Activated T-cell treated with anti-CD3 and anti-CD28 coated beads, Interleukin-2, amount 50 U/mL, for 1 hour (primary cell): ENCODE measurements around the gene TTLL10.
"Not testable (repeated sequence)": the region's sequence is repeated elsewhere in the genome, so short reads cannot be mapped to it uniquely, and the experiment has no call there.

Experiments used
- DNase-seq: peaks from one replicate; pipeline ENCODE4 v3.0.0-alpha.2; 2020

TTLL10 gene

GRCh38 chr1:1173061-1173792 is 453 bp upstream of the TTLL10 start:
- DNase-seq = no peak

- no peak for DNase-seq
Measured at GRCh38 chr1:1175221-1176062, 1.8 kb downstream of the TTLL10 start.

GRCh38 chr1:1176063-1176761 is 2.5 kb downstream of the TTLL10 start:
- DNase-seq = not testable (repeated sequence)

GRCh38 chr1:1176931-1177330 is 3.3 kb downstream of the TTLL10 start:
- DNase-seq = no peak

GRCh38 chr1:1177452-1178206 is 3.9 kb downstream of the TTLL10 start:
- no peak for DNase-seq

GRCh38 chr1:1178794-1179331 is 5.2 kb downstream of the TTLL10 start:
- no peak for DNase-seq

- DNase-seq = no peak
Measured at GRCh38 chr1:1179346-1179982, 5.8 kb downstream of the TTLL10 start.

- no peak for DNase-seq
Measured at GRCh38 chr1:1179983-1180861, 6.5 kb downstream of the TTLL10 start.

DNA sequence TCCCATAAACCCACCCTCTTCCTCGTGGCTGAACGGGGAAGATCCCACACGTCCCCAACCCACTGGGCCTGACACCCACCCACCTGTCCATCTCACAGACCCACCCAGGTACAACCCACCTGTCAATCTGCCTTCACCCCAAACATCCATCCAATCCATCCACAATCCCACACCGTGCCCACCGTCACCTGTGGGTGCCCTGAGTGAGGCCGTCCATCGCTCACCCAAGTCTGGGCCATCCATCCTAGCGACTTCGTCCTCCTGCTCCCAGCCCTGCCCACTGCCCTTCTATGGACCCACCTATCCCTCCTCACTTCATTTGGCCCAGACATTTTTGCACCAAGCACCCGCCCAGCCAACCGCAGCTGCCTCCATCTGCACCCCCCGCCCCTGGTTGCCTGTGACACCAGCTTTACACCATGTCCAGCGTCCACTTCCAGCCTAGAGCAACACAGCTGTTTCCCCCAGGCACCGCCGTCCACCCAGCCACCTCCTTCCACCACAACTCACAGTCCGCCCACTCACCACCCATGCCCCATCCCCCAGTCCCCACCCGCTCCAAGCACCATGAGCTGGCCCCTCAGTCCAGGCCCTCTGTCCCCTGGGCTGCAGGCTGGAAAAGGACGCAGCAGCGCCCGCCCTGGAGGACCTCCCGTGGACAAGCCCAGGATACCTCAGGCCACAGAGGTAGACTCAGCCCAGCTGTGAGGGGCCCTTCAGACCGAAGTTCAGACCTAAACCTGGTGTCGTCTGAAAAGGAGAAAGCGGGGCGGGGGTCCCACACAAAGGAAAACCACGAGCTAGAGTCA is 7.7 kb downstream of the TTLL10 start:
- DNase-seq = no peak

DNA sequence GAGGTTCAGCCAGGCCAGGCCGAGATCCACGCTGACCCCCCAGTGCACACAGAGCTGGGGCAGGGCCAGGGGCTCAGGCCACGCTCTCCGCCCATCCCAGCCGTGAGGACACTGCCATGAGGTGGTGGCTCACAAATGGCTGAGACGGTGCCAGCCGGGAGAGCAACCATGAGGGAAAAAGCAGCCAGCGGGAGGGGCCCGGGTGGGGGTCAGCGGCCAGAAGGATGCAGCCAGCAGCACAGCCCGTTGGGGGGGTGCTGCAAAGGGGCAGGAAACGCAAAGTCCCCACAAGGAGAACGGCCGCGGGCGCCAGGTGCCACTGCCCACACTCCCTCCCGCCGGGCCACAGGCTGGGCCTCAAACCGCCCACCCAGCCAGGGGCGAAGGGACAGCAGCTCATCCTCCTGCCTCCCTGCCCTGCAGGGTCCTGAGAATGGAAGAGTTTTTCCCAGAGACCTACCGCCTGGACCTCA is 8.3 kb downstream of the TTLL10 start:
- DNase-seq = no peak

GRCh38 chr1:1182491-1183220 is 9.0 kb downstream of the TTLL10 start:
- DNase-seq = no peak

GRCh38 chr1:1183221-1183747 is 9.6 kb downstream of the TTLL10 start:
- no peak for DNase-seq

GRCh38 chr1:1183833-1184775 is 10.4 kb downstream of the TTLL10 start:
- DNase-seq = no peak

DNA sequence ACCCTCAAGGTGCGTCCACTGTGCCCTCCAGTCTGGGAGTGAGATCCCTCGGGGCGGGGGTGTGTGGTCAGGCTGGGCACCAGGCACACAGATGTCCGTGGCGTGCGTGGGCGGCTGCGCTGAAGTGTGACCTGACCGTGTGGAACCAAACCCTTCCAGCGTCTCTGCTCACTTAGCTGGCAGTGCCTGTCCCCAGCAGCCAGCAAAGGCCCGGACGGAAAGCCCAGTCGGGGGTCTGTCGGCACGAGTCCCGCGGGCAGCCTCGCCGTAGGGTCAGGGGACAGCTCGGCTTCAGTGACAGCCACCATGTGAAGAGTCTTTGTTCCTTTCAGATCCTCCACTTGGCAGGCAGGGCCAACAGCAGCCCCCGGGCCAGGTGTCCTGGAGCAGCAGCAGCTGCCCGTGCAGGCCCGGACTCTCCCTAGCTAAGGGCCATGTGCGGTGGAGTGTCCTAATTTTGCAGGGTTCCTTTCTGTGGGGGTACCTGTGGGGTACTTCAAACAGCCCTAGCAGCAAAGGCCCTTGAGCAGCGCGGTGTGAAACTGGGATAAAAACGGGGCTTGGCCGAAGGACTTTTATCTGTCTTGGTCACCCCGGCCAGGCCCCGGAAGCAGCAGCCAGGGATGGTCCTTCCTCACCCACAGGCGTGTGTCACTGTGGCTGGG is 11.6 kb downstream of the TTLL10 start:
- no peak for DNase-seq

GRCh38 chr1:1187938-1188337 is 14.3 kb downstream of the TTLL10 start:
- DNase-seq = no peak

- no peak for DNase-seq
Measured at GRCh38 chr1:1189111-1189510, 15.4 kb downstream of the TTLL10 start.

GRCh38 chr1:1191734-1192133 is 18.1 kb downstream of the TTLL10 start:
- no peak for DNase-seq
